Thyroid gland (tissue), 4 donors: ENCODE results near the gene PRKCE. TPM values are rescaled to one million over a fixed set of nuclear protein-coding genes. Genes with fewer than 3 reads are reported as not detected.

Experiments used
- DNase-seq, 2 donors: peaks; one replicate each; pipeline ENCODE4 v3.0.0-alpha.2; 2019
- H3K27ac ChIP-seq, 3 donors: fragments of 200-600 bp; sonication (generic); 1 replicate in 2 of 3; 2 replicates in 1 of 3; pipeline ENCODE4 v1.5.1; 2016 to 2019; ENCODE audit warnings: mild to moderate bottlenecking in 1 of 3, moderate library complexity in 1 of 3
- H3K27me3 ChIP-seq: fragments of 200-600 bp; sonication (generic); one replicate; pipeline ENCODE4 v1.5.1; 2019
- H3K36me3 ChIP-seq, 2 donors: fragments of 200-600 bp; sonication (generic); one replicate each; pipeline ENCODE4 v1.5.1; 2016 to 2019
- H3K4me1 ChIP-seq, 2 donors: fragments of 200-600 bp; sonication (generic); one replicate each; pipeline ENCODE4 v1.5.1; 2017 to 2019
- H3K4me3 ChIP-seq, 3 donors: fragments of 200-600 bp; sonication (generic); replicated peaks in 1 of 3; 1 replicate in 2 of 3; 2 replicates in 1 of 3; pipeline ENCODE4 v1.5.1; 2016; ENCODE audit warnings: mild to moderate bottlenecking in 1 of 3
- H3K9me3 ChIP-seq: fragments of 200-600 bp; sonication (generic); one replicate; pipeline ENCODE4 v1.5.1; 2017
- CTCF ChIP-seq, 6 experiments: fragments of 200-600 bp in 3 of 6; fragments of 450-650 bp in 3 of 6; sonication (generic) in 3 of 6; IDR thresholded peaks; one replicate each; pipeline ENCODE4 v1.5.1; 2016 to 2019; ENCODE audit warnings: antibody characterized with exemption in 6 of 6, mild to moderate bottlenecking in 2 of 6, inconsistent platforms in 1 of 6, moderate library complexity in 1 of 6
- POLR2A ChIP-seq, 2 donors: fragments of 450-650 bp; IDR thresholded peaks; one replicate each; pipeline ENCODE4 v1.6.1; 2017; ENCODE audit warnings: antibody characterized with exemption in 2 of 2, mild to moderate bottlenecking in 2 of 2, moderate library complexity in 1 of 2
- WGBS, 2 donors: methylation state at CpG; one replicate each; pipeline ENCODE4 v1.1.5; 2017; 5-methylcytosine and 5-hydroxymethylcytosine counted together
- intact Hi-C: fragments of 100-400 bp; cut with DNase I; formaldehyde crosslinking; loops from one replicate; pipeline ENCODE4 v1.15.1; 2023
- total RNA-seq, 4 donors: library from RNA; depleted of rRNA; stranded (reverse); fragments of >200 nt; gene quantifications; one replicate each; pipeline ENCODE4 v1.2.3, GENCODE V29; 2016

The PRKCE gene
- total RNA-seq, 4 donors from 2014 or later, result 8.4 to 35.3 (median 15.2) TPM

- intact Hi-C loops, result no loop called here
- Histone ChIP-seq H3K4me3 (no peak overlapping the region), H3K27me3 (no peaks in the 10 kb centered on the region), H3K27ac (no peak overlapping the region), H3K9me3 (no peaks in the 10 kb centered on the region), H3K36me3 (no peaks in the 10 kb centered on the region), H3K4me1 (peaks cover 5 to 7% of the 10 kb centered on the region in 2 donors)
- no peak for TF ChIP-seq CTCF (IDR thresholded peaks at IDR 0.05)
- no peak for DNase-seq
- 88 to 95% methylated on average over 2 of the region's 2 CpGs for WGBS, 2 donors
These were observed 10.9 kb upstream of the PRKCE start for GRCh38 chr2:45640576-45640975.

GRCh38 chr2:45643095-45643494, 8.4 kb upstream of the PRKCE start:
- peak overlapping the region in 1 of 3 donors; percentile 38 for H3K27ac ChIP-seq
- H3K9me3 ChIP-seq, result no peaks in the 10 kb centered on the region
- intact Hi-C loops, result loop anchor here (2.0 kb wide), 1 partner anchor 294 kb away; no protein-coding TSS in a partner anchor
- H3K4me1 ChIP-seq, result peaks cover 5 to 7% of the 10 kb centered on the region in 2 donors
- no peak for DNase-seq
- H3K4me3 ChIP-seq, result peak overlapping the region; percentile 24 to 89 (median 31)
- no peaks in the 10 kb centered on the region for H3K36me3 ChIP-seq
- TF ChIP-seq POLR2A (IDR thresholded peaks at IDR 0.05) (no peak), CTCF (IDR thresholded peaks at IDR 0.05) (no peak)
- WGBS, 2 donors, result 17 to 18% methylated on average over 11 of the region's 11 CpGs
- H3K27me3 ChIP-seq, result no peaks in the 10 kb centered on the region

- WGBS, 2 donors, result 20% methylated on average over 35 to 39 of the region's 49 CpGs
- no peaks in the 10 kb centered on the region for H3K36me3 ChIP-seq
These were observed 7.6 kb upstream of the PRKCE start for GRCh38 chr2:45643543-45644542.

GRCh38 chr2:45646289-45646688, 5.2 kb upstream of the PRKCE start:
- WGBS, 2 donors, result 95 to 100% methylated on average over 2 of the region's 2 CpGs
- H3K36me3 ChIP-seq, result no peaks in the 10 kb centered on the region
- no peak overlapping the region for H3K27ac ChIP-seq
- no peak overlapping the region for H3K4me3 ChIP-seq
- H3K9me3 ChIP-seq, result no peaks in the 10 kb centered on the region
- H3K27me3 ChIP-seq, result no peaks in the 10 kb centered on the region
- no peak for DNase-seq
- peaks cover 14 to 15% of the 10 kb centered on the region in 2 donors for H3K4me1 ChIP-seq
- intact Hi-C loops, result no loop called here
- TF ChIP-seq POLR2A (IDR thresholded peaks at IDR 0.05), result no peak
- TF ChIP-seq CTCF (IDR thresholded peaks at IDR 0.05), result no peak

More at GRCh38 chr2:45643543-45644542, 7.6 kb upstream of the PRKCE start:
- Histone ChIP-seq H3K27me3 (no peaks in the 10 kb centered on the region), H3K27ac (peak overlapping the region in 1 of 3 donors; percentile 38), H3K4me1 (peaks cover 5 to 7% of the 10 kb centered on the region in 2 donors), H3K4me3 (peak overlapping the region; percentile 24 to 89 (median 31)), H3K9me3 (no peaks in the 10 kb centered on the region)
- TF ChIP-seq POLR2A (IDR thresholded peaks at IDR 0.05), result no peak
- peak; percentile 67 to 100 (median 97) for TF ChIP-seq CTCF (IDR thresholded peaks at IDR 0.05)
- DNase-seq, result peak; percentile 60 to 63
- intact Hi-C loops, result loop anchor here (2.0 kb wide), 2 partner anchors 133 to 293 kb away; no protein-coding TSS in a partner anchor

GRCh38 chr2:45647356-45647755, 4.1 kb upstream of the PRKCE start:
- H3K9me3 ChIP-seq, result no peaks in the 10 kb centered on the region
- no peak overlapping the region for H3K27ac ChIP-seq
- no peaks in the 10 kb centered on the region for H3K36me3 ChIP-seq
- intact Hi-C loops, result no loop called here
- WGBS, 2 donors, result 79 to 82% methylated on average over 9 of the region's 9 CpGs
- no peak for DNase-seq
- no peaks in the 10 kb centered on the region for H3K27me3 ChIP-seq
- no peak overlapping the region for H3K4me3 ChIP-seq
- H3K4me1 ChIP-seq, result peaks cover 15 to 19% of the 10 kb centered on the region in 2 donors
- no peak for TF ChIP-seq POLR2A (IDR thresholded peaks at IDR 0.05)
- no peak for TF ChIP-seq CTCF (IDR thresholded peaks at IDR 0.05)
